GM19452 (cell line): ENCODE results near the gene CLDN9.

Experiments used
- ATAC-seq: cut with Tn5 transposase; IDR thresholded peaks from one replicate; pipeline ENCODE4 v1.9.1; 2021; ENCODE audit not compliant: unreplicated experiment

The CLDN9 gene

DNA sequence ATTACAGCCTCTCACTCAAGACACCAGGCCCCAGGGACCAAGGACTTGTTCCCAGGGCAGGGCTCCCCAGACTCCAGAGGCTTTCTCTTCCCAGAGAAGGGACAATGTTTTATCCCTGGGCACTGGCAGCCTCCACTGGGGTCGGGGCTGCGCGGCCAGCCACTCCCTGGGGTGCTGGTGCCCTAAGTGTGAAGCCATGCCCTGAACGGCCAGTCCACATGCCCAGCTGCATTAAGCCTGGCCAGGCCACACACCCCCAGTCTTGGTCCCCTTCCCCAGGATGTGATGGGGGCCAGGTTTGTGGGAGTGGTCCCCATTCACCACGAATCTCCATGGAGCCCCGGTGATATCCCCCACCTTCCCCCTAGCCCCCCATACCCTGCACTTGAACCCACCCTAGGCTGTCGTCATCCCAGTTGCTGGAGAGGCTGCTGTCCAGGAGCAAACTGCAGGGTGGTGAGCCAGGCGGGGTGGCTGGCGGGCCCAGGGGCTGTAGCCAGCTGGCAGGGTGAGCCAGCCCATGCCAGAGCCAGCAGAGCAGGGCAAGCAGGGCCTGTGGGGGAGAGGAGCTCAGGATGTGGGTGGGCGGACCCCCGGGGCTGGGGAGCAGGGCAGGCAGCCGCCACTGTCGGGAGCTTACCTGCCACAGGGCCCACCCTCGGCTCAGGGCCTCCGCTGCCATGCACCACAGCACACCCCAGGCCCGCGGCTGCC, 39.0 kb upstream of the CLDN9 start:
- ATAC-seq = no peak

DNA sequence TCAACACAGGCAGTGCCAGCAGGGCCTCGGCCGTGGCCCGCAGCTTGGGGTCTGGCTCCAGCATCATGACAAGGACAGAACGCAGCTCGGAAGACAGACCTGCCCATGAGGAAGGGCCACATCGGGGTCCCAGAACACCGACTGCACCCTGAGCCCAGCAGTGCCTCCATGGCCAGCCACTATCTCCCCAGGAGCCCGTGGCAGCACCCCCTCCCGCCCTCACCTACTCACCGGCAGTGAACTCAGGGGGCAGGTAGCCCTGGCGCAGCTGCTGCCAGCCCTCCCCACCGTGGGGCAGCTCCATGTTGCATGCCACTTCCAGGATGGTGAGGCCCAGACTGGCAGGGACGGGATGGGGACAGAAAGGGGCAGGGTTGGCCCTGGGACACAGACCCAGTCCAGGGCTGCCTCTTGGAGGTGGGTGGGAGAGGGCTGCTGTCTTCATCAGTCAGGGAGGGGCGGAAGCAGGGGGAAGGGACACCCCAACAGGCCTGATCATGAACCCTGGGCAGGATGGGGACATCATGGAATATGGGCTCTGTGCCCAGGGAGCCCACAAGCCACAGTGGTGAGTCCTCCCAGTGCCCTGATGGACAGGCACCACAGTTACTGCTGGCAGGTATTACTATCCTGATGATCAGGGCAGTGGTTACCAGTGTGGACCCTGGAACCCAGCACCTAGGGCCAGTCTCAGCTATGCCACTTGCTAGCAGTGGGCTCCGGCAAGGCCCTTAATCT, 38.2 kb upstream of the CLDN9 start:
- ATAC-seq = no peak

DNA sequence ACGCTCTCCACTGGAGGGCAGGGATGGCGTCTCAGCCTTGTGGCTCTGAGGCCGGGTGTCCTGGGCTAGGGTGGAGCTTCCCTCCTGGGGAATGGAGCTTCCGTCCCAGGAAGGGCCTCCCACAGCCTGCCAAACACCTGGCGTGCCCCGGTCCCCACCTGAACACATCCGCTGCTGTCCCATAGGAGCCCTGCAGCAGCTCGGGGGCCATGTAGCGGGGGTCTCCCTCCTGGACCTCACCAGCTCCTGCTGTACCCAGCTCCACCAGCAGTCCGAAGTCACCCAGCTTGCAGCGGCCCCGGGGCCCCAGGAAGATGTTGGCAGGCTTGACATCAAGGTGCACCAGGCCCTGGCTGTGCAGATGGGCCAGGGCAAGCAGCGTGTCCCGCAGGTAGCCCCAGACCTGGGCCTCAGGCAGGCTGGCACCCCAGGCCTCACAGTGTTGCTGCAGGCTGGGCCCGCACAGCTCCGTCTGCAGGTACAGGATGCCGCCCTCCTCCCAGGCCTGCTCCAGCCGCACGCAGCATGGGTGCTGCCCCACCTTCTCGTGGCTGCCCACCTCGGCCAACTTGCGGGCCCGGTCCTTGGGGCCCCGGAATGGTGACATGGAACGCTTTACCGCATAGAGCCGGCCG, 37.4 kb upstream of the CLDN9 start:
- ATAC-seq = no peak

DNA sequence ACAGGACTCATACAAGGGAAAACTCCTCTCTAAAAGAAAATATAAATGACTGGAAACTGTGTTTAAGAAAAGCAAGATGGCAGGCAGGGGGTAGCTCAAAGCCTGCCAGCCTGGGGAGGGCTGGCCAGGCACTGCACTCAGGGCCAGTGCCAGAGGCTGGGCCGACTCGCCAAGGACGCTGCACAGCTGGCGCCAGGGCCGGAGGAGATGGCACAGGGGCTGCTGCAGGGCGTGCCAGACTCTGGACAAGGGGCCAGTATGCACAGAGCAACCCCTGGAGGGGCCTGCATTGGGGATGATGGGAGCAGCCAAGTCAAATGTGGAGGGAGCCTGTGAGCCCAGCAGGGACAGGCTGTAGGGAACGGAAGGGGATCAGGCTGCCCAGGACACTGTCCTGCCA, 36.5 kb upstream of the CLDN9 start:
- ATAC-seq = no peak

DNA sequence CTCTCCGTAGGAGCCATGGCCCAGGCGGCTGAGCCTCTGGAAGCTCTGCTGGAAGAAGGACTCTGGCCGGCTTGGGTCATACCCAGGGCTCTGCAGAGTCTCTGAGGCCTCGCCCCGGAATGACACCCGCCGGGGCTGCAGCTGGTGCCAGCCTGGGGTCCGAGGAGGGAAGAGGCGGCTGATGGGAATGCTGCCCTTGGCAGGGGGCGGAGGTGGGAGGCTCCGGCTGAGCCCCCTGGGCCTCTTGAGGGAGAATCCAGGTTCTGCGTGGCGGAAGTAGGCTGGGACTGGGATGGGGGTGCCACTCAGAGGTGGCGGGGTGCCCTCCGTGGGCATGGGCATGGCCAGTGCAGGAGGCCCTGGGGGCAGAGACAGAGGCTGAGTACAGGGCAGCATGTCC, 36.0 kb upstream of the CLDN9 start:
- ATAC-seq = no peak

DNA sequence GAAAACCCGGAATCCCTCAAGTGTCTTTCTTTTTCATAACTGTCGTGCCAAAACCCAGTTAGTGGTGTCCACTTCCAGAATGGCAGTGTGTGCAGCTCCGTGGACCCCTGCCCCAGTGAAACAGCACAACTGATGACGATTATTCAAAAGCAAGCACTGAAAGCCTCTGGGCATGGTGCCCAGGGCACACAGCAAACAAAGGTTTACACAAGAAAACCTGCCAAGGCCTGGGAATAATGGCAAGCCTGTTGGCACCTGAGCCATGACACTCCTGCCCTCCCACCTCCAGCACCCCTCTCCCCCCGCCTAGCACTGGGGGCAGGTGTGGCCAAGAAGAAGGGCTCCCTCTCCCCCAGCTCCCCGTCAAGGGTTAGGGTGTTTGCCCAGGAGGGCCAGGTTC, 35.3 kb upstream of the CLDN9 start:
- ATAC-seq = no peak

DNA sequence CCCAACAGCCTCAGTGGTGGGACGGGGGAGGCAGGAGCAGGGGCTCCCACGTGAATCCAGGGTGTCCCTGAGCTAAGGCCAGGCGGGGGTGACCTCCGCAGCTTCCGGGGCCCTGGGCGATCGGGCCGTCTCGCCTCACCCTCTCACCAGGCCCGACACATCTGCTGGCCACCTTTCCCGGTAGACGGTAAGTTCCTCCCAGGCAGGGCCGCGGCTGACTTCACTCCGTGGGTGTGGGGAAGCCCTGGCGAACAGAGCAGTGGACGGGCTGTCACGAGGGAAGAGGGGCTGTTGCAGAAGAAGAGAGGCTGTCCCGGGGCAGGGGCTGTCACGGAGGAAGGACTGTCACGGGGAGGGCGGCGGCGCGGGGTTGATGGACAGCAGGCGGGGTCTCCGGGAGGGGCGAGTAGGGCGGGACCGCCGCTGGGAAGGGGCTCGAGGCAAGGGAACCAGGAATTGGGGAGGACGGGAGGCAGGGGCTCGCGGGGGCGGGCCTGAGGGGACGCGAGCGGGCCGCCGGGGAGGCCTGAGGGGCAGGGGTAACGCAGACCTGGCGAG, 33.0 kb upstream of the CLDN9 start:
- ATAC-seq = no peak

DNA sequence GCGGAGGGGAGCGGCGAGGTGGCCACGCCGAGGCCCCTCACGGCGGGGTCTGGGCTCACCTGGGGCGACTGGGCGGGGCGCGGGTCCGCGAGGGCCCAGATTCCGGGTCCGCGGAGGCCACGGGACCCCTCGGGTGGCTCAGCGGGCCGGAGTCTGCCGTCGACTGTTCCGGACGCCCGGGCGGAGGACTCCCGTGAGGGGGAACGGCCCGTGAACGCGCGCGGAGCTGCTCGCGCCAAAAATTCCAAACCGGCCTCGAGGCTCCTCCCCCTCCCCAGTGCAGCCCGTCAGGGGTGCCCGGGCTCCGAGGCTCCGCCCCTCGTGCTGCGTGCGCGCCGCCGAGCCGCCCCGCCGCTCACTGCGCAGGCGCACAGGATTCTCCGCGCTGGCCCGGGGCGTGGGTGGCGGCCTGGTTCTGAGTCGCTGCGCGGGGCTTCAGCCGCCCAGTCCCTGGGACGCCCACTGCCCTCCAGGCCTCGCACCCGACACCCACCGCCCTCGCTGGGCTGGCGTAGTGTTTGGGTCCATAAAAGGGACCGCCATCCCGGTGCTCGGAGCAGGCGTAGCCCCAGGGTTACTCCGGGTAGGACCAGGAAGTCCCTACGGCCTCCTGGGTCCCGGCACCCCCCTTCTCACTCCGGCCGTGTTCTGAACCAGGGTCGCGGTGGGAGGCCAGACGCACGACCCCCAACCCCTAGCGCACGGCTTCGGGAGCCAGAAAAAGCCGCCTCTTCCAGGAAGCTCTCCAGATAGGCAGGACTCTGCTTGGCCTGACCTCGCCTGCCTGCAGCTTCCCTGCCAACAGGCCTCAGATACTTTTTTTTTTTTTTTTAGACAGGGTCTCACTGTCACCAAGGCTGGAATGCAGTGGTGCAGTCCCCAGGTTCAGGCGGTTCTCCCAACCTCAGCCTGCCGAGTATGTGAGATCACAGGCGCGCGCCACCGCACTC, 32.2 kb upstream of the CLDN9 start, which contains the start of gene PKMYT1:
Gene PKMYT1 (minus strand): TSS at position 220 of the 950 bp plus-strand sequence. CDS start 789 bp downstream, outside the sequence.
- peak; percentile 78 for ATAC-seq

DNA sequence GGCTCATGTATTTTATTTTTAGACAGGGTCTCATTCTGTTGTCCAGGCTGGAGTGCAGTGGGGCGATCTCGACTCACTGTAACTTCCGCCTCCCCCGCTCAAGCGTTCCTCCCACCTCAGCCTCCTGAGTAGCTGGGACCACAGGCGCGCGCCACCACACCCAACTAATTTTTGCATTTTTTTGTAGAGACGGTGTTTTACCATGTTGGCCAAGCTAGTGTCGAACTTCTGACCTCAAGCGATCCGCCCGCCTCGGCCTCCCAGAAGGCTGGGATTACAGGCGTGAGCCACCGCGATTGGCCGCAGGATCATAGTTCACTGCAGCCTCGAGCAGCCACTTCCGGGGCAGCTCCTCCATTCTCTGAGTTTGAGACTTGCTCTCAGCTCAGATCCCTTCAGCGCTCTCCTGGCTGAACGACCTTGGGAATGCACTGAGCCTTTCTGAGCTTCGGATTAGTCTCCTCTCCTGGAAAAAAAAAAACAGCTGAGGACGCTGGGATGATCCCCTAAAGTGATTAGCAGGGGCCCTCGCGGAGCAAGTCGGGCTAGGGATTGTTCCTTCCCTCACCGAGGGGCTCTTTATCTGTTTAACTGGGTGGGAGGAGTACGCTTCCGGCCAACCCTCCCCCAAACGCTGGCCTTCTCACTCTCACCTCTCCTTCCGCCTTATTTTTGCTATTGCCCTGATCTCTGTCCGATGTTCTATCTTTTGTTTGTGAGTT, 31.4 kb upstream of the CLDN9 start:
- no peak for ATAC-seq

DNA sequence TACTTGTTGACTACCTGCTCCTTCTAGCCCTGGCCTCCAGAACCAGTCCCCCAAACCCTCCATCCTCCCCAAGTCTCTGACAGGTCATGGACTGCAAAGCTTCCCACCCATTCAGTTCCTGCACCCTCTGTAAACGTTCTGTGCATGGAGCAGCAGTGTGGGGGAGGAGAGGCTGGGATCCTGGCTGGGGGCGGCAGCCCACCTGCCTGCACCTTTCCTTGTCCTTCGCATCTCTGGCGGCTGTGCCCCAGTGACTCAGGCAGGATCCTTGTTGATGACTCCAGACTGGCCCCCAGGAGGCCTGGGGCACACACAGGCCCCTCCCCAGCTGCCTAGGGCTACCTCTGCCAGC, 30.8 kb upstream of the CLDN9 start:
- no peak for ATAC-seq

DNA sequence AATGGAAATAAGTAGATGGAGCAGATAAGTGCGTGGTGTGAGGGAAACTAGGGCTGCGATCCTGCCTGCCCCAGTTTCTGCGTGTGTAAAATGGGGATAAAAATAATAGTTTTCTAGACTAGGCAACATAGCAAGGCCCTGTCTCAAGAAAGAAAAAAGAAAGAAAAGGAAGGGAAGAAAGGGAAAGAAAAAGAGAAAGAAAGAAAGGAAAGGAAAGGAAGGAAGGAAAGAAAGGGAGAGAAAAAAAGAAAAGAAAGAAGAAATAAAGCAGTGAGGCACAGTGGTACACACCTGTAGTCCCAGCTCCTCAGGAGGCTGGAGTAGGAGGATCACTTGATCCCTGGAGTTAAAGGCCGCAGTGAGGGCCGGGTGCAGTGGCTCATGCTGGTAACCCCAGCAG, 30.3 kb upstream of the CLDN9 start:
- ATAC-seq = no peak

DNA sequence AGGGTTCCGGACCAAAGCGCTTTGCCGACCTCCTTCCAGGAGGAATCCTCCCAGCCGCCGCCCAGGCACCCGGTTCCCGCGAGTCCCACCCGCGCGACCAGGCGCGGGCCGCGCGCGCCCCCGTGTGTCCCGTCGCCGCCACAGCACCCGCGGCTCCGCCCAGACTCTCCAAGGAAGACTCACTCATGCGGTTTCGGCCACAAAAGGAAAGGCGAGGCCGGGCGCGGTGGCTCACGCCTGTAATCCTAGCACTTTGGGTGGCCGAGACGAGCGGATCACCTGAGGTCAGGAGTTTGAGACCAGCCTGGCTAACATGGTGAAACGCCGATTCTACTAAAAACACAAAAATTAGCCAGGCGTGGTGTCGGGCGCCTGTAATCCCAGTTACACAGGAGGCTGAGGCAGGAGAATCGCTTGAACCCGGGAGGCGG, 29.0 kb upstream of the CLDN9 start:
- ATAC-seq = no peak

DNA sequence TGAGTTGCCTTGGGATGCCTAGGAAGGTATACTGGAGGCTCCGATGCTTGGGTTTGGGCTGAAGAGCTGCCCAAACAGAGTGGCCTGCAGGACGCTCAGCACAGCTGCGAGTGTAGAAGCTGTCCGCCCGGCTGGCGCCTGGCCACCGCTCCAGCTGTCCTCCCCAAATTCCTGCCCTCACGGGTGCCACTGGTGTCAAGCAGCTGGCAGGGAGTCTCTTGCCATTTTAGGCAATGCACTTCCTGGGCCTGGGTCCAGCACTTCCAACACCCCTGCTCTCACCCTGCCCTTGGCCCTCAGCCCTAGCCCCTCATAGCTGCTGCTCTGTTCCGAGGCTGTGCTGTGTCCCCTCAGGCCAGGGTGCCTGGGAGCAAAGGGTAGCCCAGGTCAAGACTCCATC, 27.3 kb upstream of the CLDN9 start:
- no peak for ATAC-seq

DNA sequence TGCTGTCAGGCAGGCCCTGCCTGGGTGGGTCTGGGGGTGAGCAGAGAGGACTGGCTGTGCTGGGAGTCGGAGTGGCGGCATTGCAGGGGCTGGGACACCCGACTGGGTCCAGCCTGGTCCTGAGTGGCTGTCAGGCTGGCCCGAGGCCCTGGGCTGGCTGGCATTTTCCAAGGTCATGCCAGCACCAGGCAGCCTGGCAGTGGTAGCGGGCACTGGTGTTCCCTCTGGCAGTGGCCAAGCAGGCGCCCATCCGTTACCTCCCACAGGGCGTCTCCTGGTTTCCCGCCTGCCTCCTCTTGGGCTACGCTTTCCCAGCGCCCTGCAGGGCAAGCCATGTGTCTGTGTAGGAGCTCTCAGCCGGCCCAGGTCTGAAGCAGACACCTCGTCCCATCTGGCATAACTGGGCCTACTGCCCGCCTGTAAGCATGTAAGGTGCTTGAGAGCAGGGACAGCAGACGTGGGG, 26.8 kb upstream of the CLDN9 start:
- no peak for ATAC-seq

DNA sequence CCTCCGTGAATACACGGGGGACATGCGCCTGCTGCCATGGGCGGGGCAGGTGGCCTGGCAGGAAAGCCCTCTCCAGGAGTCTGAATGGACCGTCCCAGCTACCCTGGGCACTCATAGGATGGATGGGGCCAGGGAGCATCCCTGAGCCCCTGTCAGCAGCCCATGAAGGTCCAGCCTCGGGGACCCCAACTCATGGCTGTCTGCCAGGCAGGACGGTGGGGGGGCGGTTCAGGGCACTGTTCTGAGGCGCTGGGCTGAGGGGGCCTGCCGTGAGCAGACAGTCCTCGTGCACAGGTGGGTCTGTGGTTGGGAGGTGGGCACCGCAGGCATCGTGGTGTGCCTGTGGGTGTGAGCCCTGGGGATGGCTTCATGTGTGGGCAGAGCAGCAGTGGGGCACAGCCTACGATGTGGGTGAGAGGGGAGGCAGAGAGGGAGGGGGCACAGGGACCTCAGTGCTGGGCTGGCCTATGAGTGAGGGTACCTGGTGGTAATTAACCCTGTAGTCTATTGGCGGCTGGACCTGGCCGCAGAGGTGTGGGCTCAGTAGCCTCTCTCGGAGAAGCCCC, 26.0 kb upstream of the CLDN9 start:
- no peak for ATAC-seq

DNA sequence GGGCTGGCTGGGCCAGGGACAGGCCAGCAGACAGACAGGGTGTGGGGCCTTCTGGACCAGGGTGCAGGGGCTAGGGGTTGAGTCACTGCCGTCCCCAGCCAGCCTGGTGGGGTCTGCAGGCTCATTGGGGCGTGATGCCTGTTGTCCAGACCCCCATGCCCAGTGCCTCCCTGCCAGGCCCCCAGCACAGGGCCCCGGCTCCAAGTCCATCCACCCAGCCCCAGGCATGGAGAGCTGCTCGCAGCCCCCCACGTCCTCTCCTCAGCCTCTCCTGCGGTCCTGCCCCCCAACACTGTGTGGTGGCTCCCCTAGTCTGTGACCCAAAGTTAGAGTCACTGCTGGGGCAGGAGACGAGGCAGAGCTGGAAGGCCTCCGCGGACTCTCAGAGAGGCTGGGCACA, 25.4 kb upstream of the CLDN9 start:
- ATAC-seq = no peak

DNA sequence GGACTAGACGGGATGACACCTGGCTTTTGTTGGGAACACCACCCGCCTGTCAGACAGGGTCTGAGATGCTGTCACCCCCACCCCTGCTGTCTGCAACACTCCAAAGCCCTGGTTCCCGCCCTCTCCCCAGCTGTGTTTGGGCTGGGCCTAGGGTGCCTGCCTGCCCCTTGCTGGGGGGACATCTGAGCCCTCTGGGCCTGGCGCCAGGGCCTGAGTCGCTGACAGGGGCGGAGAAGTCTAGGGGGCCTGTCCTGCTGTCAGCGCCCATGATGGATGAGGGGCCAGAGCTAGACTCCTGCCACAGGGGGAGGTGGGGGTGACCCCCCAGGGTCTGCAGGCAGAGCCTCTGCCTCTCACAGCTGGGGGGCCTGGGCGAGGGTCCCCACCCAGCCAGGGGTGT, 24.9 kb upstream of the CLDN9 start:
- ATAC-seq = no peak

DNA sequence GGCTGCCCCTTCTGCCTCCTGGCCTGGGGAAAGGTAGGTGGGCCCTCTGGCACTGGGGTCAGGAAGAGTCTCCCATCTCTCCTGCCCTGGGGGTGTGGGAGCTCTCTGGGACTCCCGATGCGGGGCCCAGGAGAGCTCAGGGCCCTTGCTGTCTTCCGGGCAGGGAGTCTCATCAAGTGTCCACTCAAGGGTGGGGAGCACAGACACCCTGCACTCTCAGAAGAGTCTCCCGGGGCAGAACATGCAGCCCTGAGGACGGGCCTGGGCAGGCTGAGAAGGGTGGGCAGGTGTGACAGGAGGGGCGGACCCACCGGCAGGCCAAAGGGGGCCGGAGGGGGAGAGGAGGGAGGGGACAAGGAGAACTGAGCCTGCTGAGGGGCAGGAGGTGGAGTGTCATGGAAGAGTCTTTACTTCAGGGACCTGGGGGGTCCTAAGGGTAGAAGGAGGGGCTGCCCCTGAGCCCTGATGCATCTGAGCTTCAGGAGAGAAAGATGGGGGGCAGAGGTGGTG, 24.1 kb upstream of the CLDN9 start:
- no peak for ATAC-seq

DNA sequence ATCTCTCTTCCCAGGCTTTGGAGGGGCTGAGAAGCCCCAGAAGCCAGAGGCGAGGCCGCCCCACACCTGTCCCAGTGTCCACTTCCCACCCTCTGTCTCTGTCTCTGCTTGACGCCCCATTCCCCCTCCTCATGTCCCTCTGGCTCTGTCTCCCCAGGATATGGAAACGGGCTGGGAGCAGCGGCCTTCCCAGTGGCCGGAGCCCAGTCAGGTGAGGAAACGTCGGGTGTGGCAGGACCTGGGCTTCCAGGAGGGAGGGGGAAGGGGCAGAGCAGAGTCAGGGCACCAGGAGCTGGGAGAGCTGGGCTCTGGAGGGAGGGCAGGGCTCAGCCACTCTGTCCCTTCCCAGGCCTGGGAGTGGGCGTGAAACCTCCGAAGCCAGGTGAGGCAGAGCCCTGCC, 21.8 kb upstream of the CLDN9 start:
- ATAC-seq = no peak
